ENCODE measurements around the gene RASD1. TPM values are rescaled to one million over a fixed set of nuclear protein-coding genes. Genes with fewer than 3 reads are reported as not detected.

Gene RASD1
- polyA plus RNA-seq, 1 of the 3 experiments (the other 2 are of a cell fraction): 0.43 TPM

DNA sequence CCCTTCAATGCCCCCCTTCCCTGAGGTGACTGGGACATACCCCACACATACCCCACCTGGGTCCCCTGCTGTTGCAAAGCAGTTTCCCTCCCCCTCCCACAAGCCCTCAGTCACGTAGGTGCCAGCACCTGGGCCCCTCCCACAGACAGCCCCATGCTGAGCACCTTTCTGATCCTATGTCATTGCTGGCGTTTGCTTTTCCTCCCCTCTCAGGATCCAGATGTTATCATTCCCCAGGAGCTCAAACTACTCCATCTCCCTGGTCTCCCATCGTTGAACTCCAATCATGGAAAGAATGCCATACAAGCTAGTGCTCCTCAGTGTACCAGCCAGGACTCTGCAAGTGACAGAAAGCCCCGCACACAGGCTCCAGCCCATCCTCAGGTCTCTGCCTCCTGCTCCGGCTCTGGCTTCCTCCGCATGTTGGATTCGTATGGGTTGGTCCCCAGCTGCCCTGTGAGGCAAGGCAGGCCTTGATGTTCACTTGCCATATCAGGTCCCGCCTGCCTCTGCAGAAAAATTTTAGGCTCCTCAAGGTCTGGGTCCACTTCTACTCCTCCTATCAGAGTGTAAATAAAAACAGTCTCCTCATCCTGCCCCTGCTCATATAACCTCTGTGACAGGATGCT, 50.8 kb downstream of the RASD1 start:
- H3K27me3 ChIP-seq (ENCODE audit: insufficient read depth): no peaks in the 10 kb centered on the region
- H3K4me2 ChIP-seq: peak overlapping the region; percentile 42
- WGBS (ENCODE audit: low lambda C conversion rate): 66% methylated on average over 8 of the region's 8 CpGs
- H3K9ac ChIP-seq: no peak overlapping the region
- no peaks in the 10 kb centered on the region for H3K79me2 ChIP-seq (ENCODE audit: insufficient read depth)
- no peaks in the 10 kb centered on the region for H3K9me3 ChIP-seq
- H3K9me2 ChIP-seq: no peaks in the 10 kb centered on the region
- no peaks in the 10 kb centered on the region for H3F3A ChIP-seq (replicated peaks; ENCODE audit: insufficient read depth)
- DNase-seq: no peak
- no peaks in the 10 kb centered on the region for H4K20me1 ChIP-seq (ENCODE audit: insufficient read depth)
- ChIA-PET POLR2A (no interaction called here), CTCF (interaction anchor here (1.3 to 1.7 kb wide), 2 partner anchors 90 to 197 kb away, joined by 3 to 6 read pairs; no protein-coding TSS in a partner anchor)
- H3K36me3 ChIP-seq (replicated peaks in 1 of 2; ENCODE audit: control insufficient read depth in 1 of 2, insufficient read depth in 2 of 2, low read length in 1 of 2): no peaks in the 10 kb centered on the region
- H3K27ac ChIP-seq (ENCODE audit: low read depth in 2 of 2, low read length in 1 of 2): no peak overlapping the region
- H3K4me3 ChIP-seq (ENCODE audit: low read depth in 2 of 2, low read length in 1 of 2): no peak overlapping the region
- TF ChIP-seq SIN3A (IDR thresholded peaks at IDR 0.05; ENCODE audit: borderline replicate concordance, low read depth, low read length): no peak
- TF ChIP-seq, protein P1, sequence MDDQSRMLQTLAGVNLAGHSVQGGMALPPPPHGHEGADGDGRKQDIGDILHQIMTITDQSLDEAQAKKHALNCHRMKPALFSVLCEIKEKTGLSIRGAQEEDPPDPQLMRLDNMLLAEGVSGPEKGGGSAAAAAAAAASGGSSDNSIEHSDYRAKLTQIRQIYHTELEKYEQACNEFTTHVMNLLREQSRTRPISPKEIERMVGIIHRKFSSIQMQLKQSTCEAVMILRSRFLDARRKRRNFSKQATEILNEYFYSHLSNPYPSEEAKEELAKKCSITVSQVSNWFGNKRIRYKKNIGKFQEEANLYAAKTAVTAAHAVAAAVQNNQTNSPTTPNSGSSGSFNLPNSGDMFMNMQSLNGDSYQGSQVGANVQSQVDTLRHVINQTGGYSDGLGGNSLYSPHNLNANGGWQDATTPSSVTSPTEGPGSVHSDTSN (IDR thresholded peaks at IDR 0.05): no peak
- no peak for TF ChIP-seq JUND (IDR thresholded peaks at IDR 0.05)
- no peak for TF ChIP-seq CHD2 (IDR thresholded peaks at IDR 0.05; ENCODE audit: low read length, partially characterized antibody)
- TF ChIP-seq NRF1 (IDR thresholded peaks at IDR 0.05; ENCODE audit: low read depth, low read length): no peak
- TF ChIP-seq FOSL2 (IDR thresholded peaks at IDR 0.05; ENCODE audit: borderline replicate concordance, low read depth): no peak
- TF ChIP-seq, protein P2, sequence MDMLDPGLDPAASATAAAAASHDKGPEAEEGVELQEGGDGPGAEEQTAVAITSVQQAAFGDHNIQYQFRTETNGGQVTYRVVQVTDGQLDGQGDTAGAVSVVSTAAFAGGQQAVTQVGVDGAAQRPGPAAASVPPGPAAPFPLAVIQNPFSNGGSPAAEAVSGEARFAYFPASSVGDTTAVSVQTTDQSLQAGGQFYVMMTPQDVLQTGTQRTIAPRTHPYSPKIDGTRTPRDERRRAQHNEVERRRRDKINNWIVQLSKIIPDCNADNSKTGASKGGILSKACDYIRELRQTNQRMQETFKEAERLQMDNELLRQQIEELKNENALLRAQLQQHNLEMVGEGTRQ (IDR thresholded peaks at IDR 0.05; ENCODE audit: borderline replicate concordance, low read depth, low read length): no peak
- TF ChIP-seq YY1 (IDR thresholded peaks at IDR 0.05; ENCODE audit: low read depth): no peak
- no peak for TF ChIP-seq RCOR1 (IDR thresholded peaks at IDR 0.05; ENCODE audit: low read length)
- TF ChIP-seq, protein P3, sequence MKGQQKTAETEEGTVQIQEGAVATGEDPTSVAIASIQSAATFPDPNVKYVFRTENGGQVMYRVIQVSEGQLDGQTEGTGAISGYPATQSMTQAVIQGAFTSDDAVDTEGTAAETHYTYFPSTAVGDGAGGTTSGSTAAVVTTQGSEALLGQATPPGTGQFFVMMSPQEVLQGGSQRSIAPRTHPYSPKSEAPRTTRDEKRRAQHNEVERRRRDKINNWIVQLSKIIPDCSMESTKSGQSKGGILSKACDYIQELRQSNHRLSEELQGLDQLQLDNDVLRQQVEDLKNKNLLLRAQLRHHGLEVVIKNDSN (IDR thresholded peaks at IDR 0.05; ENCODE audit: borderline replicate concordance, low read depth): no peak
- H2AFZ ChIP-seq (ENCODE audit: low read depth): no peak overlapping the region
- no peaks in the 10 kb centered on the region; a peak in 1 of 4 replicates for H3K4me1 ChIP-seq (ENCODE audit: control insufficient read depth in 1 of 2, insufficient read depth in 2 of 2, low read depth in 1 of 2, low read length in 1 of 2)

Small RNA genes within 50 kb of the gene (small RNA-seq; reads per million reads assigned to genes)
- gene RF00019: 0 reads per million in 7 experiments

Other genes with a start within 250 kb of the RASD1 start
- 64.8 and 76.7 TPM in 2 replicates for gene COPS3, start 215.1 kb downstream of the RASD1 start, polyA plus RNA-seq (2012; rRNA removed)
- 3.3 and 3.9 TPM in 2 replicates for gene NT5M, start 193.0 kb downstream of the RASD1 start, polyA plus RNA-seq (2012; rRNA removed)
- gene MED9, start 19.4 kb downstream of the RASD1 start, polyA plus RNA-seq (2012; rRNA removed): 9.7 and 10.1 TPM in 2 replicates
- gene PEMT, start 95.3 kb upstream of the RASD1 start, polyA plus RNA-seq (2012; rRNA removed): 49.8 and 52.8 TPM in 2 replicates
- gene RAI1, start 185.1 kb upstream of the RASD1 start, polyA plus RNA-seq (2012; rRNA removed): 2.6 and 4.7 TPM in 2 replicates

Measured in SK-N-SH (cell line).